Measurements from ENCODE around the gene ALKAL2. TPM values are rescaled to one million over a fixed set of nuclear protein-coding genes. Genes with fewer than 3 reads are reported as not detected.
A peak's percentile ranks its signal among the peaks of the same experiment; 100 is the strongest.

Gene ALKAL2
- total RNA-seq, 4 donors from 2014 or later, result 4.8 TPM; not detected in 3

GRCh38 chr2:286774-287392 lies 1.0 kb downstream of the ALKAL2 start:
- no peaks in the 10 kb centered on the region for H3K9me3 ChIP-seq
- peaks cover 0 to 14% (median 0%) of the 10 kb centered on the region in 3 donors for H3K36me3 ChIP-seq
- peaks cover 18 to 36% (median 27%) of the 10 kb centered on the region in 3 donors for H3K4me1 ChIP-seq
- 28 to 35% methylated on average over 16 to 19 of the region's 20 CpGs for WGBS, 2 donors
- no peak overlapping the region for H3K27ac ChIP-seq
- TF ChIP-seq POLR2A (IDR thresholded peaks at IDR 0.05) (no peak), CTCF (IDR thresholded peaks at IDR 0.05) (no peak)
- H3K27me3 ChIP-seq, result peaks cover 0 to 53% (median 6%) of the 10 kb centered on the region in 4 donors
- intact Hi-C loops (cut with DNase I), result no loop called here
- no peak for DNase-seq
- peak overlapping the region in 3 of 4 donors; percentile 37 to 72 (median 59) for H3K4me3 ChIP-seq

DNA sequence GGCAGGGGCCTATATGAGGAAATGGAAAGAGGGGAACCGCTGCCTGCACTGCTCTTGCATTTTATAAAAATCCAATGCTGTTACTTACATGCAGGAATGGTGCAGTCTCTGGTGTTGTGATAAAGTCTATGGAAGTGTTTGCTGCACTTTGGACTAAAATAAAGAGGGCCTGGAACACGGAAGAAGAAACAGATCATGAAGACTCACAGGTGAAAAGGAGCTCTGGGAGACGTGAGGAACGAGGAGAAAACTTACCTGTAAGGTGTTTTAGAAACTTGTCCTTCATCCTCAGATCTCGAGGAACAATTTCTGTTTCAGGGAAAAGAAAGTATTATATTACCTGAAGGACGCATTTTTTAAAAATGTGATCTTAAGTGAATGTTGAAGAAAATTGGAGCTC lies 1.9 kb downstream of the ALKAL2 start:
- intact Hi-C loops (cut with DNase I), result no loop called here
- no peak overlapping the region for H3K27ac ChIP-seq
- 80 to 88% methylated on average over 6 of the region's 6 CpGs for WGBS, 2 donors
- peaks cover 3 to 22% (median 6%) of the 10 kb centered on the region in 3 donors for H3K36me3 ChIP-seq
- no peak overlapping the region for H3K4me3 ChIP-seq
- no peaks in the 10 kb centered on the region for H3K9me3 ChIP-seq
- no peak for DNase-seq
- peaks cover 18 to 36% (median 27%) of the 10 kb centered on the region in 3 donors for H3K4me1 ChIP-seq
- H3K27me3 ChIP-seq, result peaks cover 0 to 45% (median 6%) of the 10 kb centered on the region in 4 donors
- no peak for TF ChIP-seq POLR2A (IDR thresholded peaks at IDR 0.05)
- TF ChIP-seq CTCF (IDR thresholded peaks at IDR 0.05), result no peak

DNA sequence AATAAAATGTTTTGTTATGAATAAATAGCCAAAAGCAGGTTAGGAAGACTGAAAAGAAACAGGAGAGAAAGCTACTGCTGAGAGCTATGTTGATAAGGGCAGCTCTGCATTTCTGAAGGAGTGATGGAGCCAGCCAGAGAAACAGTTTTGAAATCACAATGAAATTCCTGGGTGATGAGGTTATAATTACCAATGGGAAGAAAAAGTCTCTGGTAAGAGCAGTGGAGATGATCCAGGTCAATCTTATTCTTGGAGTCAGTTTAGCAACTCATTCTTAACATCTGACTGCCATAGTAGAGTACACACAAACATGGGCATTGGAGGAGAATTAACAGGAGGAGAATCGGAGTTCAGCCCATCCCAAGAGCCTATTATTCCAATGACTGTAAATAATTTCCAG lies 2.4 kb downstream of the ALKAL2 start:
- H3K27ac ChIP-seq, result no peak overlapping the region
- H3K27me3 ChIP-seq, result peaks cover 0 to 40% (median 6%) of the 10 kb centered on the region in 4 donors
- TF ChIP-seq CTCF (IDR thresholded peaks at IDR 0.05) (no peak), POLR2A (IDR thresholded peaks at IDR 0.05) (no peak)
- peaks cover 3 to 28% (median 10%) of the 10 kb centered on the region in 3 donors for H3K36me3 ChIP-seq
- WGBS, 2 donors, result 59 to 73% methylated on average over 1 of the region's 1 CpG
- H3K9me3 ChIP-seq, result no peaks in the 10 kb centered on the region
- H3K4me1 ChIP-seq, result peaks cover 18 to 36% (median 27%) of the 10 kb centered on the region in 3 donors
- DNase-seq, result no peak
- intact Hi-C loops (cut with DNase I), result no loop called here
- no peak overlapping the region for H3K4me3 ChIP-seq

DNA sequence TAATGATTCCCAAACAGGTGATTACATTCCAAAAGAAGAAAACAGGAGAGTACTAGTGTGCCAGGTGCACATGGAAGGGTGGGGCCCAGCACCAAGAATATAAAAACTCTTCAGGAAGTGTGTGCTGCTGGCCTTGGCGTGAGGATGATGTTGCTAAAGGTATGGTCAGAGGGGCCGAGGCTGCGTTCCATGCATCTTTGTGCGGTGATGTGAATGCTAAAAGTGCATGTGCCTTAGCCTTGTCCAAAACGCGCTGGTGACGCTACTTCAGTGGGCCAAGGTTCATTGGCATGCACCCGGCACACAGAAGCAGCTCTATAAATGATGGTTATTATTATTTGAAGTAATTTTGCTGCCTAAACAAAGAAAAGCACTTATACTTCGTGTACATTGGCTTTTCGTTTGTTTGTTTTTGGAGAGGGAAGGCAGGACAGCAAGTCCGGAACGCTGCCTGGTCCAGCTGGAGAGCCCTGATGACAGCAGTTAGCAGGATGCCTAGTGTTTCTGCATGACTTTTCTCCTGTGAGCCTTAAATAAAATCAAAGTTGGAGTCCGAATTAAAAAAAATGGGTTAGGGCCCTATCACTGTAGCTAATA lies 2.9 kb downstream of the ALKAL2 start:
- H3K27me3 ChIP-seq, result peaks cover 0 to 34% (median 6%) of the 10 kb centered on the region in 4 donors
- no peaks in the 10 kb centered on the region for H3K9me3 ChIP-seq
- intact Hi-C loops (cut with DNase I), result no loop called here
- TF ChIP-seq POLR2A (IDR thresholded peaks at IDR 0.05) (no peak), CTCF (IDR thresholded peaks at IDR 0.05) (no peak)
- peaks cover 4 to 33% (median 10%) of the 10 kb centered on the region in 3 donors for H3K36me3 ChIP-seq
- no peak overlapping the region for H3K4me3 ChIP-seq
- H3K27ac ChIP-seq, result no peak overlapping the region
- peaks cover 17 to 33% (median 27%) of the 10 kb centered on the region in 3 donors for H3K4me1 ChIP-seq
- no peak for DNase-seq
- 78 to 86% methylated on average over 13 of the region's 13 CpGs for WGBS, 2 donors
